HG02759 (cell line): Measurements from ENCODE around the gene ASZ1.

ENCODE experiments used
- ATAC-seq: cut with Tn5 transposase; IDR thresholded peaks from one replicate; pipeline ENCODE4 v1.9.1; 2021; ENCODE audit warnings: mild to moderate bottlenecking, moderate library complexity; ENCODE audit not compliant: unreplicated experiment

The ASZ1 gene

GRCh38 chr7:117403737-117404136 lies 23.6 kb downstream of the ASZ1 start:
- ATAC-seq: no peak

GRCh38 chr7:117402109-117402508 lies 25.2 kb downstream of the ASZ1 start:
- no peak for ATAC-seq

- no peak for ATAC-seq
These were observed 25.8 kb downstream of the ASZ1 start for GRCh38 chr7:117401293-117402002.

GRCh38 chr7:117399820-117400422 lies 27.4 kb downstream of the ASZ1 start:
- no peak for ATAC-seq

- ATAC-seq: no peak
These were observed 31.6 kb downstream of the ASZ1 start for GRCh38 chr7:117395743-117396142.

- no peak for ATAC-seq
These were observed 33.5 kb downstream of the ASZ1 start for GRCh38 chr7:117393781-117394180.

- no peak for ATAC-seq
These were observed 37.4 kb downstream of the ASZ1 start for GRCh38 chr7:117389871-117390270.

- ATAC-seq: no peak
These were observed 41.1 kb downstream of the ASZ1 start for GRCh38 chr7:117386110-117386706.

GRCh38 chr7:117385363-117386109 lies 41.8 kb downstream of the ASZ1 start:
- no peak for ATAC-seq

- ATAC-seq: no peak
These were observed 42.5 kb downstream of the ASZ1 start for GRCh38 chr7:117384688-117385362.

- no peak for ATAC-seq
These were observed 43.7 kb downstream of the ASZ1 start for GRCh38 chr7:117383483-117384189.

GRCh38 chr7:117383046-117383445 lies 44.2 kb downstream of the ASZ1 start:
- ATAC-seq: no peak

- ATAC-seq: no peak
These were observed 45.9 kb downstream of the ASZ1 start for GRCh38 chr7:117381362-117381761.

GRCh38 chr7:117375380-117375779 lies 51.9 kb downstream of the ASZ1 start:
- no peak for ATAC-seq

GRCh38 chr7:117372073-117372472 lies 55.2 kb downstream of the ASZ1 start:
- no peak for ATAC-seq

- no peak for ATAC-seq
These were observed 62.8 kb downstream of the ASZ1 start for GRCh38 chr7:117364339-117365080.

- ATAC-seq: no peak
These were observed 64.9 kb downstream of the ASZ1 start for GRCh38 chr7:117362294-117362888.

- no peak for ATAC-seq
These were observed 77.3 kb downstream of the ASZ1 start for GRCh38 chr7:117350027-117350426.

- ATAC-seq: no peak
These were observed 77.7 kb downstream of the ASZ1 start for GRCh38 chr7:117349570-117349969.
